Uterus (tissue), 4 donors: ENCODE results near the gene FBXO5. TPM values are rescaled to one million over a fixed set of nuclear protein-coding genes. Genes with fewer than 3 reads are reported as not detected.

ENCODE experiments used
- DNase-seq, 2 donors: peaks; one replicate each; pipeline ENCODE4 v3.0.0-alpha.2; 2019 to 2020
- H3K27ac ChIP-seq, 2 donors: fragments of 200-600 bp; sonication (generic); 1 replicate in 1 of 2; 2 replicates in 1 of 2; pipeline ENCODE4 v1.5.1; 2016 to 2018
- H3K27me3 ChIP-seq, 2 donors: fragments of 200-600 bp; sonication (generic); one replicate each; pipeline ENCODE4 v1.5.1; 2018 to 2019; ENCODE audit warnings: control low read depth in 1 of 2
- H3K36me3 ChIP-seq, 2 donors: fragments of 200-600 bp; sonication (generic); one replicate each; pipeline ENCODE4 v1.5.1; 2019; ENCODE audit warnings: control low read depth in 1 of 2
- H3K4me1 ChIP-seq, 2 donors: fragments of 200-600 bp; sonication (generic); one replicate each; pipeline ENCODE4 v1.5.1; 2018 to 2019; ENCODE audit warnings: control low read depth in 1 of 2
- H3K4me3 ChIP-seq, 2 donors: fragments of 200-600 bp; sonication (generic); 1 replicate in 1 of 2; 2 replicates in 1 of 2; pipeline ENCODE4 v1.5.1; 2018 to 2019; ENCODE audit warnings: mild to moderate bottlenecking in 1 of 2
- H3K9me3 ChIP-seq, 2 donors: fragments of 200-600 bp; sonication (generic); one replicate each; pipeline ENCODE4 v1.5.1; 2019; ENCODE audit warnings: control low read depth in 1 of 2
- CTCF ChIP-seq, 4 experiments: fragments of 200-600 bp in 2 of 4; fragments of 450-650 bp in 2 of 4; sonication (generic) in 2 of 4; IDR thresholded peaks; one replicate each; pipeline ENCODE4 v1.5.1; 2016 to 2019; ENCODE audit warnings: antibody characterized with exemption in 4 of 4, mild to moderate bottlenecking in 2 of 4, moderate library complexity in 1 of 4
- POLR2A ChIP-seq, 2 donors: fragments of 450-650 bp; IDR thresholded peaks; one replicate each; pipeline ENCODE4 v1.6.1; 2016; ENCODE audit warnings: antibody characterized with exemption in 2 of 2, mild to moderate bottlenecking in 1 of 2, moderate library complexity in 1 of 2
- intact Hi-C: fragments of 100-400 bp; cut with DNase I; formaldehyde crosslinking; loops from one replicate; pipeline ENCODE4 v1.15.1; 2023; ENCODE audit warnings: low total_unique reads
- total RNA-seq, 4 donors: library from RNA; depleted of rRNA in 3 of 4; stranded (reverse); fragments of >200 nt in 3 of 4; gene quantifications; one replicate each; pipeline versions ENCODE4 v1.1.0 to v1.2.4, GENCODE V29; 2014 to 2023
- donor health status: DM: yes; HTN: yes; CAD: no.

Gene FBXO5
- total RNA-seq, result 10 to 100 TPM in 1 of 4 donors, 1 to 10 TPM in 3; 1.8 to 27.8 (median 4.6) TPM

- intact Hi-C loops, result no loop called here
- Histone ChIP-seq H3K9me3 (no peaks in the 10 kb centered on the region), H3K27me3 (no peaks in the 10 kb centered on the region)
These were observed at the start of gene FBXO5 for GRCh38 chr6:152982904-152983636. FBXO5 (minus strand) TSS chr6:152983041; CDS start chr6:152982959, 82 bp downstream.

GRCh38 chr6:153032255-153032882, 49.5 kb upstream of the FBXO5 start:
- Histone ChIP-seq H3K36me3 (no peaks in the 10 kb centered on the region), H3K4me3 (no peak overlapping the region), H3K9me3 (no peaks in the 10 kb centered on the region), H3K4me1 (no peaks in the 10 kb centered on the region), H3K27ac (no peak overlapping the region), H3K27me3 (no peaks in the 10 kb centered on the region)
- TF ChIP-seq CTCF (IDR thresholded peaks at IDR 0.05) (peak in 1 of 4 experiments; percentile 17), POLR2A (IDR thresholded peaks at IDR 0.05) (no peak)
- intact Hi-C loops, result no loop called here
- DNase-seq, result no peak

More at GRCh38 chr6:152982904-152983636, at the start of gene FBXO5:
- Histone ChIP-seq H3K27ac (peak within 1 kb of the TSS; percentile 94 to 97), H3K36me3 (no peaks in the 10 kb centered on the region), H3K4me3 (peak within 1 kb of the TSS; percentile 60 to 62), H3K4me1 (peaks cover 0 to 11% of the 10 kb centered on the region in 2 donors)
- DNase-seq, result peak; percentile 97 to 98
- TF ChIP-seq CTCF (IDR thresholded peaks at IDR 0.05), result no peak
- peak in 1 of 2 donors; percentile 49 for TF ChIP-seq POLR2A (IDR thresholded peaks at IDR 0.05)

GRCh38 chr6:153031335-153031955, 48.6 kb upstream of the FBXO5 start:
- DNase-seq, result no peak
- H3K4me1 ChIP-seq, result no peaks in the 10 kb centered on the region
- no peaks in the 10 kb centered on the region for H3K36me3 ChIP-seq
- TF ChIP-seq CTCF (IDR thresholded peaks at IDR 0.05), result no peak
- TF ChIP-seq POLR2A (IDR thresholded peaks at IDR 0.05), result no peak
- no peak overlapping the region for H3K4me3 ChIP-seq
- H3K27ac ChIP-seq, result no peak overlapping the region
- no peaks in the 10 kb centered on the region for H3K27me3 ChIP-seq
- intact Hi-C loops, result no loop called here
- no peaks in the 10 kb centered on the region for H3K9me3 ChIP-seq

- intact Hi-C loops, result no loop called here
- no peaks in the 10 kb centered on the region for H3K27me3 ChIP-seq
- TF ChIP-seq POLR2A (IDR thresholded peaks at IDR 0.05) (no peak), CTCF (IDR thresholded peaks at IDR 0.05) (no peak)
- no peak for DNase-seq
- H3K4me3 ChIP-seq, result no peak overlapping the region
- H3K27ac ChIP-seq, result no peak overlapping the region
- H3K9me3 ChIP-seq, result no peaks in the 10 kb centered on the region
- H3K4me1 ChIP-seq, result no peaks in the 10 kb centered on the region
- H3K36me3 ChIP-seq, result no peaks in the 10 kb centered on the region
These were observed 46.1 kb upstream of the FBXO5 start for GRCh38 chr6:153028963-153029362.

- H3K27me3 ChIP-seq, result no peaks in the 10 kb centered on the region
- H3K4me1 ChIP-seq, result no peaks in the 10 kb centered on the region
- H3K36me3 ChIP-seq, result no peaks in the 10 kb centered on the region
- no peak for TF ChIP-seq CTCF (IDR thresholded peaks at IDR 0.05)
- no peak overlapping the region for H3K27ac ChIP-seq
- no peak for DNase-seq
- no peaks in the 10 kb centered on the region for H3K9me3 ChIP-seq
- no peak overlapping the region for H3K4me3 ChIP-seq
- intact Hi-C loops, result no loop called here
These were observed 45.4 kb upstream of the FBXO5 start for GRCh38 chr6:153028286-153028685.
